Measurements from ENCODE around the gene RRP1B.

Gene RRP1B

GRCh38 chr21:43721939-43722338 lies 62.6 kb downstream of the RRP1B start:
- no peak for DNase-seq (ENCODE audit: low read depth in 1 of 2, low spot score in 1 of 2)

- DNase-seq (ENCODE audit: low read depth in 1 of 2, low spot score in 1 of 2): no peak
Observed at GRCh38 chr21:43723648-43724047, 64.3 kb downstream of the RRP1B start.

- DNase-seq (ENCODE audit: low read depth in 1 of 2, low spot score in 1 of 2): no peak
Observed at GRCh38 chr21:43726686-43727518, 67.5 kb downstream of the RRP1B start.

- DNase-seq (ENCODE audit: low read depth in 1 of 2, low spot score in 1 of 2): no peak
Observed at GRCh38 chr21:43727519-43728153, 68.3 kb downstream of the RRP1B start.

GRCh38 chr21:43728154-43728466 lies 68.8 kb downstream of the RRP1B start:
- no peak for DNase-seq (ENCODE audit: low read depth in 1 of 2, low spot score in 1 of 2)

- DNase-seq (ENCODE audit: low read depth in 1 of 2, low spot score in 1 of 2): peak; percentile 47 to 54
Observed at GRCh38 chr21:43728467-43729390, 69.4 kb downstream of the RRP1B start.

GRCh38 chr21:43731476-43731875 lies 72.1 kb downstream of the RRP1B start:
- no peak for DNase-seq (ENCODE audit: low read depth in 1 of 2, low spot score in 1 of 2)

- DNase-seq (ENCODE audit: low read depth in 1 of 2, low spot score in 1 of 2): no peak
Observed at GRCh38 chr21:43731891-43732711, 72.7 kb downstream of the RRP1B start.

GRCh38 chr21:43733060-43733459 lies 73.7 kb downstream of the RRP1B start:
- DNase-seq (ENCODE audit: low read depth in 1 of 2, low spot score in 1 of 2): no peak

GRCh38 chr21:43733529-43734071 lies 74.2 kb downstream of the RRP1B start:
- DNase-seq (ENCODE audit: low read depth in 1 of 2, low spot score in 1 of 2): no peak

- DNase-seq (ENCODE audit: low read depth in 1 of 2, low spot score in 1 of 2): no peak
Observed at GRCh38 chr21:43734131-43734927, 75.0 kb downstream of the RRP1B start.

- no peak for DNase-seq (ENCODE audit: low read depth in 1 of 2, low spot score in 1 of 2)
Observed at GRCh38 chr21:43734928-43735229, 75.5 kb downstream of the RRP1B start.

- no peak for DNase-seq (ENCODE audit: low read depth in 1 of 2, low spot score in 1 of 2)
Observed at GRCh38 chr21:43735236-43736091, 76.1 kb downstream of the RRP1B start.

- DNase-seq (ENCODE audit: low read depth in 1 of 2, low spot score in 1 of 2): no peak
Observed at GRCh38 chr21:43736224-43736883, 77.0 kb downstream of the RRP1B start.

GRCh38 chr21:43737158-43737950 lies 78.0 kb downstream of the RRP1B start:
- no peak for DNase-seq (ENCODE audit: low read depth in 1 of 2, low spot score in 1 of 2)

- no peak for DNase-seq (ENCODE audit: low read depth in 1 of 2, low spot score in 1 of 2)
Observed at GRCh38 chr21:43739621-43740435, 80.5 kb downstream of the RRP1B start.

Measured in stimulated activated CD4-positive, alpha-beta T cell treated with anti-CD3 and anti-CD28 coated beads, Interleukin-15, amount 100 ng/mL, for 1 hour (primary cell).